Measurements from ENCODE around the gene HSP90AB1. TPM values are rescaled to one million over a fixed set of nuclear protein-coding genes. Genes with fewer than 3 reads are reported as not detected.
"Not testable (repeated sequence)": the region's sequence is repeated elsewhere in the genome, so short reads cannot be mapped to it uniquely, and the experiment has no call there.

The HSP90AB1 gene
- total RNA-seq, 1 donor from 2014 or later: 873 TPM

DNA sequence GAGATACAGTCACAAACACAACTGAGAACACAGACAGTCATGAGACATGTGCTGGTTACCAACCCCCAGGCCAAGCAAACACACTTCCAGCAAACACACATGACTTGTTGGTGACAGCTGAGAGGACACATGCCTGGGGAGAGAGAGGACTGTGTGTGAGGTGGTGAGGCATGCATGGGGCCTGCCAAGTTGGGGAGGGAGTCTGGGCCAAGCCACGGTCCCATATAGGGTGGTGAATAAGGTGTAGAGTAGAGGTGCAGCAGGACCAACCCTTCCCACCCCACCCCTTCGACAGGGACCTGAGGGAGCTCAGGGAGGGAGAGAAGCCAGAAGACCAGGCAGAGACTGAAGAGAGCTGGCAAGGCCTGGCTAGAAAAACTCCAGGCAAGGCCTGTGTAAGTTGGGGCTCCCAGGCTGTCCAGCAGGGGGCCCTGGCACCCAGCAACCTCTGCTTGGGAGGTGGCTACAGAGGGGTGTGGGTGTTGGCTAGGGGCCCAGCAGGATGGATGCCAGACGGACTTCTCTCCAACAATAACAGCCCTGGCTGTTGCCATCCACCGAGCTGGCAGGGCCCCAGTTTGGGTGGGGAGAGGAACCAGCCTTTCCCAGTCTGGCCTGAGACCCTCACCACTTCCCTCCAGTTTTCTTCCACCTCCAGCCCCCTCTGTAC, 25.5 kb upstream of the HSP90AB1 start:
- peak; percentile 95 for DNase-seq (ENCODE audit: low spot score)
- intact Hi-C loops (cut with DNase I): loop anchor here (1.0 to 10.0 kb wide), 3 partner anchors 13 to 447 kb away; partner anchors contain the start of genes HSP90AB1 and VEGFA

DNA sequence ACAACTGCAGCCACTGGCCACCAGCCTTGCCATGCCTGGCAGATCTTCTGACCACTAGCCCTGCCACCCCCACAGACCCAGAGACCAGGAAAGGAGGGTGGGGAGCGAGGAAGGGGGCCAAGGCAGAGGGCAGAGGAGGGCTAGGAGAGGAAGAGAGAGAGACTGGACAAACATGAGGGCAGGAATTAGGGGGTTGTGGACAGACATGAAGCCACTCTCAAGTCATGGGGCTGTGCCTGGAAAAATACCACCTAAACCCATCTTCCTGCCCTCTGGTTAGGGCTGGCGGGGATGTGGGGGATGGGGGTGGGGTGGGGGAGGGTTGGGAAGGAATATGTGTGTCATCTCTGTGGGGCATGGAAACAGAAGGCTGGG, 25.0 kb upstream of the HSP90AB1 start:
- no peak for DNase-seq (ENCODE audit: low spot score)
- intact Hi-C loops (cut with DNase I): loop anchor here (1.0 to 10.0 kb wide), 3 partner anchors 12 to 447 kb away; partner anchors contain the start of genes HSP90AB1 and VEGFA

DNA sequence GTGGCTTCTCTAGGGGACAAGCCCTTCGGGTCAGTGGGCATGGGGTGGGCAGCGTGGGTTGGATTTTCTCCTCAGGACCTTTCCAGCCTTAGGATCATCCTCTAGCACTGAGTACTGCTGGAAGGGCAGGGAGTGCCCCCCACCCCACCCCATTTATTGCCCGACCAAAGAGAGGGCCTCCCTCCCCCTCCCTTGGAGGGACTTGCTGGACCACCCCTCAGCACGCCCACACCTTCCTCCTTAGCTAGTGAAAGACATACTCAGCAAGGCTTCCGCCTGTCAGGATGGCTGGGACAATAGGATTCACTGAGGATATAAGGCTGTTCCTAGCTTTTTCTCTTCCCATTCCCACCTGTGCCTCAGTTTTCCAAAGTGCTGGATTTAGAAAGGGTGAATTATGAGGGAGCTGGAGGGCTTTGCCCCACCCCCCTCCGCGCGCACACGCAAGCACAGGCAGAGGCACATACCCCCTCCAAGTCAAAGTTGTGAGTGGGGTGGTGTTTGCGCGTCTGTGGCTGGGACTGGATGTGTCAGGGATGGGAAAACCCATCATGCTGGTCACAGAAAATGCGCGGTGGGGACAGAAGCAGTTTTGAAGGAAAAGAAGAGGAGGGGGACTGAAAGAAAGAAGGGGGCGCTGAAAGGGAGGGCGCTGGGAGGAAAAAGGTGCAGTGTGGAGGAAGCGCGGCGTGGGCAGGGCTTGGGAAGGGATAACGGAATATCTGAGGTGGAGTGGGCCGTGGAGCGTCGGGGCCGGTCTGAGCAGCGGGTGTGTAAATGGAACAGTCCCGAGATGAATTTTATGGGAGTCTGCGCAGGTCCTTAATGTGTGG, 24.2 kb upstream of the HSP90AB1 start:
- intact Hi-C loops (cut with DNase I): loop anchor here (10.0 kb wide), 1 partner anchor 448 kb away; the partner anchor contains the start of gene VEGFA
- peak; percentile 74 for DNase-seq (ENCODE audit: low spot score)

DNA sequence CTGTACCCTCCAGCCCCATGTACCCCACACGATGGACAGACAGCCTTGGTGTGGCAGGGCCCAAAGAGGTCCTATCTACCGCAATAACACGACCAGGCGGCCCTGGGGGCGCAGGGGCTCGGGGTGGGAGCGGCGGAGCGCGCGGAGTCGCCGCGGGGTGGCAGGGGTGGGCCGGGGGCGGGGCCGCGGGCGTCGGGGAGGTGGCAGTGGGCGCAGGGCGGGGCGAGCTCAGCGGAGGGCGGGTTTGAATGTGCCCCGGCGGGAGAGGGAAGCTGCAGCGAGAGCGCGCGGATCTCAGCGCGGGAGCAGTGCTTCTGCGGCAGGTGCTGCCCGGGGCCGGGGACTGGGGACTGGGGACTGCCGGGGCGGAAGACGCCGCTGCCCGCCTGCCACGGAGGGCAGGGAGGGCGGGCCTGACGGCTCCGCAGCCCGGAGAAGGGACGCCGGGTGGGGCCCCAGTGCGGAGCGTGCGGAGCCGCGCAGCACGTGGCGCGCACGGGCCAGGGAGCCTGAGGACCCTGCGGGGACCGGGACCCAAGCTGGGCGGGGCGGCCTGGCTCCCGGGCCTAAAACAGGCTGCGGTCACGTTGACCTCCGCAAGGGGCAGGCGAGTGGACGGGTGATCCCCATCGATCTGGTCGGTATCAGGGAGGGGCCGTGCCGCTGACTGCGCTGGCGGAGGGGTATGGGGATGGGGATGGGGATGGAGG, 23.4 kb upstream of the HSP90AB1 start, which contains the start of gene SLC29A1:
TSS of gene SLC29A1 (plus strand) at position 277 of the 710 bp plus-strand sequence. CDS start 3,719 bp downstream, outside the sequence.
- intact Hi-C loops (cut with DNase I): loop anchor here (10.0 kb wide), 1 partner anchor 449 kb away; the partner anchor contains the start of gene VEGFA
- peak; percentile 93 for DNase-seq (ENCODE audit: low spot score)

DNA sequence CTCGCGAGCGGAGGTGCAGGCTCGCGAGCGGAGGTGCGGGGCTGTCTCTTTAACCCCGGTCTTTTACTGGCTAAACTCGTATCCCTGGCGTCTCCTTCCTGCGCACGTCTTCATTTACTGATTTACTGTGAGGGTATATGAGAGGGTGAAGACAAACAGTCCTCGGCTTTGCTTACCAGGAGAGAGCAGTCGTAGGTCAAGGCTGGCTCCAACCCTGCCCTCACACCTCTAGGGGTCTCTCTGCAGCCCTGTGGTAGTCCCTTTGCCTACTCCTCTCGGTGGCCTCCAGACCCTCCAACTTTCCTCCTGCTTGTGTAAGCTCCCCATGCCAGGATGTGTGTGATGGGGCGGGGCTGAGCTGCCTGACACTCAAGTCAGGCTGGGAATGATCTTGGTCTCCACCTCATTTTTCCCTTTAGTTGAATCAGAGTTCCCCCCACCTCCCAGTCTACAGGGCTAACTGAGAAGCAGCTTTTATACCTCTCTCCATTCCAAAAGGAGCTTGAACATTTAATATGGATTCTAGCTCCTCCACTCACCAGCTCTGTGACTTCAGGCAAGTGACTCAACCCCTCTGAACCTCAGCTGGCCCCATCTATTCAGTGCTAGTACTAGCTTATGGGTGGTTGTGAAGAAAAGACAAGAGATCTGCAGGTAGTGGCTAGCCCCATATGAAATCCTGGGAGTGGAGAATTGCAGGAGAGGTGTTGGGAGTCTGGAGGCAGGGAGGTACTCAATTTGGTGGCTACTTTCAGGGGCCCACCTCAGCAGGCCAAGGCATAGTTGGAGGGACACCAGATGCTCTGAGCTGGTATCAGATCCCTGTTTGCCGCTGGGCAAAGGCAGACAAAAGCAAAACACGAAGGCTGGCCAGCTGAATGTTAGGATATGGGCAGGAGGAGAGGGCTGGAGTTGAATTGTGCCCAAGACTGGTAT, 22.6 kb upstream of the HSP90AB1 start:
- intact Hi-C loops (cut with DNase I): loop anchor here (10.0 kb wide), 1 partner anchor 449 kb away; the partner anchor contains the start of gene VEGFA
- peak; percentile 76 for DNase-seq (ENCODE audit: low spot score)

DNA sequence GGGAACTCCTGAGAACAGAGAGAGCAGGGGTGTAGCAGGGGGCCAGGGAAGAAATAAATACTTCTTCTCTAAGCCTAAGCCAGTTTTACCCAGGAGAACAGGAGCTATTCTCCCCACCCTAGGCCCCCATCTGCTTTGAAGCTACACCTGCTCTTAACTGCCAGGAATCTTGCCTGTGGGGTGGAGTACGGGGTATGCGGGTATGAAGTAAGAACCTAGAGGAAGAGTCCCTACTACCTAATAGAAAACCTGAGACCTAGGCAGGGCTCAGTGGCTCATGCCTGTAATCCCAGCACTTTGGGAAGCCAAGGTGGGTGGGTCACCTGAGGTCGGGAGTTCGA, 22.0 kb upstream of the HSP90AB1 start:
- no peak for DNase-seq (ENCODE audit: low spot score)
- intact Hi-C loops (cut with DNase I): loop anchor here (10.0 kb wide), 1 partner anchor 450 kb away; the partner anchor contains the start of gene VEGFA

DNA sequence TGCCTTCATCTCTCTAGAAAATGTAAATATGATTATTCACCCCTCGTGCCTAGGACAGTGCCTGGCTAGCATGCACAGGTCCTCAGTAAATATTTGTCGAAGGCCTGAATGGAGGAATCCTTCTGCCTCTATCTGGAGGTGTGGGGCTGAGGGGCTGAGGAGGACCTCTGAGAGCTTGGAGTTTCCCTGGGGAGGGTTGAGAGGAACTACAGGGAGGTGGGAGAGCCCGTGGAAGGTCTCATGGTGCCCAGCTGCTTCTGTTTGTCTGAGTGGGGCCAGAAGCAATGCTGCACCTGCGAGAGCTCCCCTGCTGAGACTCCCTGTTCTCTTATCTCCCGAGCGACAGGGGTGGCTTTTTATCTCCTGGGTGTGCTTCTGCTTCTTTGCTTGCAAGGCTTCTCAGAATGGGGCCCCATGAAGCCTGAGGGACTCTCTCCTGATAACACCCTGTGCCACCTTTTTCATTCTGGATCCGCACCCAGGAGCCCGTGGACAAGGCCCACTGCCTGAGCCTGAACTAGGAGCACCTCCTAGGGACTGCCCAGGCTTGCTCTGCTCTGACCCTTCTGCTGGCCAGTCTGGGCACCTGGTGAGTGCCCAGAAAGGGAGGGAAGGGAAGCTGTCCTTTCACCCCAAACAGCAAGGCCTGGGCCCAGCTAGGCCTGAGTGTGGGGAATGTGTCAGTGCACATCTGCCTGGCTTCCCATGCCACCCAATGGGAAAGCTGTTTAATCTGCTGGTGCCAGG, 21.1 kb upstream of the HSP90AB1 start:
- DNase-seq (ENCODE audit: low spot score): peak; percentile 71
- intact Hi-C loops (cut with DNase I): loop anchor here (10.0 kb wide), 1 partner anchor 451 kb away; the partner anchor contains the start of gene VEGFA

DNA sequence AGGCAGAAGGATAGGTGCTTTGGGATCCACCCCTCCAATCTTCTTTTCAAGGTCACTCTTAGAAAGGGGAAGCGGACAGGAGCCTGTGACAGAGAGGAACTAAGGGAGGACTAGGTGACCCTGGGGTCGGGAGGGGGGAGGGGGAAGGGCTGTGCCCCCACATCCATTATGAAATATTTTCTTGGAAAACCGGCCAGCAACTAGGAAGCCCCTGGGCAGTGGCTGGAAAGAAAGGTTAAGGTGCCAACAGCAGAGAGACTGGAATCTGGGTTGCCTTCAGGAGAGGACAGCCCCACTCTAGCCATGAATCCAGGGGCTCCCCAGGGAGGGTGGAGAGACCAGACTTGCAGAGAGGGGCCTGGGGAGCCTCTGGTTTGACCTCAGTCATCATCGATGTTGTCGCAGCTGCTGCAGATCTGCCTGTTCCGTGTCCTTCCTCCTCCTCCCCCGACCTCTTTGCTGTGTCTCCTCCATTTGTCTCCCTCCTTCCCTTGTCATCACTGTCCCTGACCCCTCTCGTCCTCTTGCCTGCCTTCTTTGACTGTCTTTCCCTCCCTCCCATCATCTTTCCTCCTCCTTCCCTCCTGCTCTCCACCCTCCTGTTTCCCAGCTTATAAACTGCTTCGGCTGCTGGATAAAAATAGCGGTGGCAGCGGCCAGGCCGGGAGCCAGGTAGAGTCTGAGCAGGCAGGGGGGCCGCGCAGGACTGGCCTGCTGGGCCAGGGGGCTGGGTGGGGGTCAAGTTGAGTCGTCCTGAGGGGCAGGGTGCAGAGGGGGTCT, 20.3 kb upstream of the HSP90AB1 start:
- intact Hi-C loops (cut with DNase I): loop anchor here (10.0 kb wide), 1 partner anchor 452 kb away; the partner anchor contains the start of gene VEGFA
- peak; percentile 81 for DNase-seq (ENCODE audit: low spot score)

DNA sequence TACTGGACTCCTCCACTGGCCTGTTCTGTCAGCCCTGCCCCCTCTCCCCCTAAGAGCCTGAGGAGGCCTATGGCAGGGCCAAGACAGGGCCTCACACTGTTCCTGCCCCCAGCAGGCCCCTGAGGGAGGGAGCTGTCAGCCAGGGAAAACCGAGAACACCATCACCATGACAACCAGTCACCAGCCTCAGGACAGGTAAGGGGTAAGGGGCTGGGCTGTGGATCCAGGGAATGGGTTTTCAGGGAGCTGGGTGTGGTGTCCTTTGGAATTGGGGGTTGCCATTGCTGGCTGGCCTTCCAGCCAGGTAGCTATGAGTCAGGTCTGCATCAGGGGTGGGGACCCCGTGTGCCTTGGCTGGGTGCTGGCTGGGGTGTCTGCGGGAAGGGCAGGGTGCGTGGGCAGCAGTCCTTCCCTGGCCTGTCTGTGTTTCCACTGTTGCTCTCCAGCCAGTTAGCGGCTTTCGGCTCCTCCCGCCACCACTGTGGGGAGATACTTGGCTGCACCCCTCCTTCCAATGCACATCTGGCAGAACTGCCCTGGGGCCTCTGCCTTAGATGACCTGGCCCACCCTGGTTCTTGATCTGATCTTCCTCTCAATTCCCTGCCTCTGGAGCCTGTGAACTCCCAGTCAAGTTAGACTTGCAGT, 19.6 kb upstream of the HSP90AB1 start:
- peak; percentile 69 for DNase-seq (ENCODE audit: low spot score)
- intact Hi-C loops (cut with DNase I): loop anchor here (10.0 kb wide), 1 partner anchor 452 kb away; the partner anchor contains the start of gene VEGFA

DNA sequence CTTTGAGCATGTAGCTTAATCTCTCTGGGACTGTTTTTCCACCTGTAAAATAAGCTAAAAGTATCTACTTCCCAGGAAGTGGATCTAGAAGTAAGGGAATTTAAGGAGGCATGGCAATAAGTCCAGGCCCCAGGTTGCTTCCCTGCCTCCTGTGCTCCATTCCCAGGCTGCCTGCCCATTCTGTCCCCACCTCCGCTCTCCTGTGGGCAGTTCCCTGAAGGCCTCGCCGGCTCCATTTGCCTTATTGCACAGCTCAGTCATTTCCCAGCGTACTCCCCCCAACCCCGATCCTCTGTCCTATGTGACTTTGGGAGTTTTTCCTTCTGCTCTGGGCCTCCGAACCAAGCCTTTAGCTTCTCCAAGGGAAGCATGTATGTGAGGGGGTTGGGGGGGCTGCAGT, 18.9 kb upstream of the HSP90AB1 start:
- intact Hi-C loops (cut with DNase I): loop anchor here (10.0 kb wide), 1 partner anchor 453 kb away; the partner anchor contains the start of gene VEGFA
- DNase-seq (ENCODE audit: low spot score): peak; percentile 67

DNA sequence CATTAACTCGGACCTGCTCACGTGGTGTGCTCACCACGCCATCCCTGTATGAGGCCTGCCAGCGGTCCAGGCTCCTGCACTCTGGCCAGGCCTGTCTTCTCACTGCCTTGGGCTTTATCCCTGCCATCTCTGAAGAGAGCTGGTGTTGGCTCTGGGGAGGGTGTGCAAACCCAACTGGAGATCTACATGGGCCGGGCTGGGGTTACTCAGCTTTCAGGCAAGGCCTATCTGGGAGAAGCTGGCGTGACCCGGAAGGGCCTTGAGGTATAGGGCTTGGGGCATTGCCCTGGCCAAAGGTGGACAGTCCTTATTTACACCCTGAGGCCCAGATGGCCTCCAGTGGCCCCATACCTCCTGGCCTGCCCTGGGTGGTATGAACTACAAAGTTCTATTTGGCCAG, 18.5 kb upstream of the HSP90AB1 start:
- intact Hi-C loops (cut with DNase I): loop anchor here (10.0 kb wide), 1 partner anchor 454 kb away; the partner anchor contains the start of gene VEGFA
- no peak for DNase-seq (ENCODE audit: low spot score)

DNA sequence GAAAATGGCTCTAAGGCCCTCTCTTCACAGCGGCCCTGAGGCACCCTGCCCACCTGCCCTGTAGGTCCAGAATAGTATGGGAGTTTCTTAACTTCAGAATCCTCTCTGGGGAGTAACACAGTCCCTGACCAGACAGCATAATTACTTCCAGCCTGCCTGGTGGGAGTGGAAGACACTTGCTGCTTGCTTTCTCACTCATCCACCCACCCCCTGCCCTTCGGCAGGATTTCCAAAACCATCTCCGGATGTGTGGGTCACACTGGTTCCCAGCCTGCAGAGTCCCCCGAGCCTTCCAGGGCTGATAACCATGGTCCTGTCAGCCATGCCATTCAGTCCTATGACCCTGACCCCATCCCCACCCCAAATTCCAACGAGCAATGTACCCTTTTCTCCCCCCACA, 18.1 kb upstream of the HSP90AB1 start:
- intact Hi-C loops (cut with DNase I): loop anchor here (10.0 kb wide), 1 partner anchor 454 kb away; the partner anchor contains the start of gene VEGFA
- DNase-seq (ENCODE audit: low spot score): no peak

DNA sequence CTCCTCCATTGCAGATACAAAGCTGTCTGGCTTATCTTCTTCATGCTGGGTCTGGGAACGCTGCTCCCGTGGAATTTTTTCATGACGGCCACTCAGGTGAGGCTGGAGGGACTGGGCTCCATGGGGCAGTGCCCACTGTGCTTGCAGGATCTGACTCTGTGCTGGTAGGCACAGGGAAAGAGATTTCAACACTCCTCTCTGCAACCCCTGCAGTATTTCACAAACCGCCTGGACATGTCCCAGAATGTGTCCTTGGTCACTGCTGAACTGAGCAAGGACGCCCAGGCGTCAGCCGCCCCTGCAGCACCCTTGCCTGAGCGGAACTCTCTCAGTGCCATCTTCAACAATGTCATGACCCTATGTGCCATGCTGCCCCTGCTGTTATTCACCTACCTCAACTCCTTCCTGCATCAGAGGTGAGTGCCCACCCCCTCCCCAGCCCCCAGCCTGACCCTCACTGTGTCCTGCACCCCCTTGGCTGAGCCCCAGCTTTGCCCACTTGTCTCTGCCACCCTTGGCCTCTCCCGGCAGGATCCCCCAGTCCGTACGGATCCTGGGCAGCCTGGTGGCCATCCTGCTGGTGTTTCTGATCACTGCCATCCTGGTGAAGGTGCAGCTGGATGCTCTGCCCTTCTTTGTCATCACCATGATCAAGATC, 17.4 kb upstream of the HSP90AB1 start:
- peak; percentile 73 for DNase-seq (ENCODE audit: low spot score)

DNA sequence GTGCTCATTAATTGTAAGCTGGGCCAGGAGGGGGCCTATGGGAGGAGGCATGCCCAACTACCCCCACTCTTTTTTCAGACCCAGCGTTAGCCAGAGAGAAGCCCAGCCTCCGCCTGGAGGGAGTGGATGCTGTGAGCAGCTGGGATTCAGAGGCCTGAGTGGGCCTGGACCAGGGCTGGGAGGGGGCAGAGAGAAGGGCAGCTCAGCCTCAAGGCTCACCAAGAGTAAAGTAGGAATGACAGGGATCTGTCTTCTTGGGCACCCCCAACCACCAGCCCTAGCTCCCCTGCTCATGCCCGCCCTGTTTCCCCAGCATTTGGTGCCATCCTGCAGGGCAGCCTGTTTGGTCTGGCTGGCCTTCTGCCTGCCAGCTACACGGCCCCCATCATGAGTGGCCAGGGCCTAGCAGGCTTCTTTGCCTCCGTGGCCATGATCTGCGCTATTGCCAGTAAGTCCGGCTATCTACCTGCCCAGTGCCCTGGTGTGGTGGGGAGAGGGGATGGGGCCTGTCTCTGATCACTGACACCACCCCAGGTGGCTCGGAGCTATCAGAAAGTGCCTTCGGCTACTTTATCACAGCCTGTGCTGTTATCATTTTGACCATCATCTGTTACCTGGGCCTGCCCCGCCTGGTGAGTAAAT, 16.7 kb upstream of the HSP90AB1 start:
- intact Hi-C loops (cut with DNase I): no loop called here
- no peak for DNase-seq (ENCODE audit: low spot score)

More for the DNA sequence above, 17.4 kb upstream of the HSP90AB1 start:
- intact Hi-C loops (cut with DNase I): loop anchor here (10.0 kb wide), 1 partner anchor 455 kb away; the partner anchor contains the start of gene VEGFA

DNA sequence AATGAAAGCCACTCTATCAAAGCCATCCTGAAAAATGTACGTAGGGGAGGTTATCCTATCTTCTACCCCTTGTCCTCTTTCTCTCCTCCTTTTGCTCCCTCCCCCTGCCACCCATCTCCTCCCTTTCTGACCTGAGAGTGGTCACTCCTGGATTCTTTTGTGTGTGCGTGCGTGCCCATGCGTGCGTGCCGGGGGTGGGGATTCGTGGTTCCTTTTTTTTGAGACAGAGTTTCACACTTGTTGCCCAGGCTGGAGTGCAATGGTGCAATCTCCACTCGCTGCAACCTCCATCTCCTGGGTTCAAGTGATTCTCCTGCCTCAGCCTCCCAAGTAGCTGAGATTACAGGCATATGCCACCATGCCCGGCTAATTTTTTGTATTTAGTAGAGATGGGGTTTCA, 15.5 kb upstream of the HSP90AB1 start:
- DNase-seq (ENCODE audit: low spot score); intact Hi-C loops (cut with DNase I): not testable (repeated sequence)
